ENCODE data around the gene MRPL58. TPM values are rescaled to one million over a fixed set of nuclear protein-coding genes. Genes with fewer than 3 reads are reported as not detected.

MRPL58 gene
- 27.8 and 36.3 TPM in 2 replicates for total RNA-seq

DNA sequence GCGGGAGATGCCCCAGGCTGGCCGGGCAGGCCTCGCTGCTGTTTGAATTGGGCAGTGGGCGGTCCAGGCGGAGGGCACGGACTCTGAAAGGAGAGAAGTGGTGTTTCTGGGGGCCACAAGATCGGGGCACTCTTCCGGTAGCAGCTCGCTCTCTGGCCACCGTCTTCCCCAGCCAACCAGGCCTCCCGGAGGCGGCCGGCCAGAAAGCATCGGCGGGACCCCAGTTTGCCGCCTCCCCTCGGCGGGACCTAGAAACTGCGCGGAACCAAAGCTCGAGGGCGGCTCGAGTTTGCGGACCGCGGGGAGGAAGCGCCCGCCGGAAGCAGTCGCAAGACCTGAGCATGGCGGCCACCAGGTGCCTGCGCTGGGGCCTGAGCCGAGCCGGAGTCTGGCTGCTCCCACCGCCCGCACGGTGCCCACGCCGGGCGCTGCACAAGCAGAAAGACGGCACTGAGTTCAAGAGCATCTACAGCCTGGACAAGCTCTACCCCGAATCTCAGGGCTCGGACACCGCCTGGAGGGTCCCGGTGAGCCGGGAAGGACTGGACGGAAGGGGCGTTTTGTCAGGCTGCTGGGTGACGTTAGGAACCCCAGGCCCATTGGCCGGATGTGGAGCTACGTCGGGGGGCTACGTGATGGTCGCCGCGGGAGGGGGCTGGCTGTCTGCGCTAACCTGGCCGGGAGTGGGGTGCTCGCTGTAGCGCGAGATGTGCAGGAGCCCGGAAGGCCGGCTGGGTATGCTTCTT, at the start of gene MRPL58:
Gene MRPL58, plus strand, starts transcription at position 325 of the 746 bp plus-strand sequence. Its CDS starts 17 bp downstream, at position 342.

DNA sequence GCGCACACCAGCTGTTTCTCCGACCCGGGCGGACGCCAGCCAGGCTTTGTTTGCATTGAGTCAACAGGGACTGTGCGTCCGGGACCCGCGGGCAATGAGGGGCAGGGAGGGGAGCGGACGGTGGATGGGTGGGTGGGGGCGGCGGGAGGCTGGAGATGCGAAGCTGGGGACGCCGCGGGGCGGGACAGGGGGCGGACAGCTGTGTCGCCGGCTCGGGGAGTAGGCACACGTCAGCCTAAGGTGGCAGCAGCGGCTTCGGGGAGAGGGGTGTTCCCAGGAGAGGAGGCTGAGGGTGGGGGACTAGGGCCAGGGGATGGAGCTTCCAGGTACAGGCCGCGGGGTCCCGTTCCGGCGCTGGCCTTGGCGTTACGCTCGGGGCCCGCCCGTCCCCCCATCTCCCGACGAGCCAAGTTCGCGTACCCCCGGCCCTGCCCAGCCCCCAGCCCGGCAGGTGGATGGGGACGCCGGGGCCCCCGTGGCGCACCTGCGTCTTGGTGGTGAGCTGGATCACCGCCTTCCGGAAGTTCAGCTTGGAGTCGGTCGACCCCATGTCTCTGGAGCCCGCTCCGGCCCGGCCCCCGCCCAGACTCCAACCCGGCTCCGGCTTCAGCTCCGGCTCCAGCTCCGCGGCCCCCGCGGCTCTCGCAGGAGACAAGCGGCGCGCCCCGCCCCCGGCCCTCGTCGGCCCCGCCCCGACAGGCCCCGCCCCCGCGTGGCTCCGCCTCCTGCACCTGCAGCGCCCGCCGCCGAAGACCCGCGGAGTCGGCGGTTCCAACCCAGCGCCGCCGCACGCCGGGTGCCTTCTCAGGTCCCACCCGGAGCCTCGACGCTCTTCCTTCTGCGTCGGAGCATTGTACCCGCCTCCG, 40.1 kb upstream of the MRPL58 start, which contains the start of gene HID1:
Gene HID1, minus strand, starts transcription at position 653 of the 866 bp plus-strand sequence. Its CDS starts 103 bp downstream, at position 550.

DNA sequence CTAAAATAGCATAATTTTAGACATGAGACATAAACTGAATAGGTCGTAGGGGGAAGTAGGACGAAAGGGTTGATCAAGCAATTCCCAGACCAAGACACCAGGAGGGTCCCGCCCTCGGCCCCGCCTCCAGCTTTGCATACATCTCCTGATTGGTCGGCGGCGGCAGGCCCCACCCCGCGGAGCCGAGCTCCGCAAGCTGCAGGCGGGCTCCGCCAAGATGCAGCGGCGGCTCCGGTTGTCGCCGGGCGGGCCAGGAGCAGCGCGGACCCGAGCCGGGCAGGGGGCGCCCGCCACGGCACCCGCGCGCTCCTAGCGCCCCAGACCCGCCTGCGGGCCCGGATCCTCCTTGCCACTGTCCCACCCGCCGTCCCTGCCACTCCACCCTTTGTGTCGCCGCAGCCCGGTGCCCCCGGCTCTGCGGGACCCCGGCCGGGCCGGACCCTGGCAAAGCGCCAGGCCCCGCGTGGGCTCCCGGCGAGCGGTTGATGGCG, 25.0 kb upstream of the MRPL58 start, which contains the start of gene CDR2L:
Gene CDR2L, plus strand, starts transcription at position 215 of the 491 bp plus-strand sequence. CDS start 412 bp downstream, outside the sequence.

DNA sequence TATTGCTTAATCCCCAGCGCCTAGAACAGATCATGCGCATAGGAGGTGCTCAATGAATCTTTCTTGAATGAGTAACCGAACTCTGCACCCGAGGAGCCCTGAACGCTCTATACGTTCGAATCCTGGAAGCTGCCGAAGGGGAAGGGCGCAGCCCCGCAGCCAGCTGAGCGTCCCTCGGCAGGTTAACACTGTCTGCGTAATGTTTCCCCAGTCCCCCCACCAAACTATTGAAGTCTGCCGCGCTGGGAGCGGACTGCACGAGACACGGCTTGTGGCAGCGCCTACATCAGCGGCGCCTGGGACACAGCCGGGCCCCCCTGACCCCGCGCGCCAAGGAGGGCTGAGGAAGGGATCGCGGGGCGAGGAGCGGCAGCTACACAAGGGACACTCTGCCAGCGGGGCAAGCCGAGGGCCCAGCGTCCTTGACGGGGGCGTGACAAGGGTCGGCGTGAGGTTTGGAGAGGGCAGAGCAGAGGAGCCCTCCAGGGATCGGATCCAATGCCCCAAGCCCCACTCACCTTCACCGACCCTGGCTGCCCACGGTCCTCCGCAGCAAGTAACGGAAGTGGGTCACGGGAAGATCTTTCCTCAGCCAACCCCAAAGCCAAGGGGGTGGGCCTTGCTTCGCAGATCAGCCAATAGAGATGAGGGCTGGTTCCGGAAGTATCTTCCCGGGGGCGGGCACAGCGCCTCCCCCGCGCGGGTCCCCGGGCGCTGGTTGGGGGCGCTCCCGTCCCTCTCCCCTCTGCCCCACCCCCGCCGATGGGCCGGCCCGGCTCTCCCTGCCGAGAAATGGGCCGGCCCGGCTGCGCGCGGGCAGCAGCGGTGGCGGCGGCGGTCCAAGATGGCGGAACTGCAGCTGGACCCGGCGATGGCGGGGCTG, 34.2 kb downstream of the MRPL58 start, which contains the start of the genes ATP5PD and KCTD2:
Gene ATP5PD, minus strand, starts transcription at position 563 of the 883 bp plus-strand sequence. CDS start 4,319 bp downstream, outside the sequence.
Gene KCTD2, plus strand, starts transcription at position 819 of the 883 bp plus-strand sequence. Its CDS starts 26 bp downstream, at position 845.

Small RNA genes lying within 50 kb of the gene (small RNA-seq; reads per million reads assigned to genes)
- gene AC111186.1 (not detected), gene RN7SL573P (not detected), gene RNU6-362P (not detected)

Other genes starting within 250 kb of the MRPL58 start
- gene NAT9, start 236.3 kb upstream of the MRPL58 start, total RNA-seq: 33.3 and 34.8 TPM in 2 replicates
- 0.19 TPM in 1 of 2 replicates, not detected in the other for gene GRIN2C, start 152.8 kb upstream of the MRPL58 start, total RNA-seq
- gene FDXR, start 139.7 kb upstream of the MRPL58 start, total RNA-seq: 40.4 and 43.8 TPM in 2 replicates
- not detected in 2 replicates for gene FADS6, start 119.0 kb upstream of the MRPL58 start, total RNA-seq
- gene USH1G, start 89.4 kb upstream of the MRPL58 start, total RNA-seq: not detected in 2 replicates
- not detected in 2 replicates for gene OTOP2, start 88.4 kb upstream of the MRPL58 start, total RNA-seq
- gene OTOP3, start 76.8 kb upstream of the MRPL58 start, total RNA-seq: not detected in 2 replicates
- gene HID1, start 39.9 kb upstream of the MRPL58 start, total RNA-seq: 38.4 and 39.8 TPM in 2 replicates
- gene CDR2L, start 25.0 kb upstream of the MRPL58 start, total RNA-seq: 26.1 and 27.1 TPM in 2 replicates
- gene ATP5PD, start 34.3 kb downstream of the MRPL58 start, total RNA-seq: 221 and 231 TPM in 2 replicates
- 17.3 and 19.7 TPM in 2 replicates for gene KCTD2, start 34.6 kb downstream of the MRPL58 start, total RNA-seq
- gene SLC16A5, start 75.3 kb downstream of the MRPL58 start, total RNA-seq: 12.0 and 23.8 TPM in 2 replicates
- gene ARMC7, start 97.3 kb downstream of the MRPL58 start, total RNA-seq: 4.1 and 4.6 TPM in 2 replicates
- 31.2 and 38.9 TPM in 2 replicates for gene NT5C, start 119.1 kb downstream of the MRPL58 start, total RNA-seq
- gene JPT1, start 141.8 kb downstream of the MRPL58 start, total RNA-seq: 264 and 322 TPM in 2 replicates
- gene SUMO2, start 170.3 kb downstream of the MRPL58 start, total RNA-seq: 96.8 and 106 TPM in 2 replicates
- 39.8 and 59.0 TPM in 2 replicates for gene NUP85, start 193.0 kb downstream of the MRPL58 start, total RNA-seq
- 18.6 and 20.5 TPM in 2 replicates for gene GGA3, start 248.9 kb downstream of the MRPL58 start, total RNA-seq
- gene MRPS7, start 249.2 kb downstream of the MRPL58 start, total RNA-seq: 75.5 and 79.7 TPM in 2 replicates